GM10266 (cell line): ENCODE results near the gene MS4A12.
"Not testable (repeated sequence)": the region's sequence is repeated elsewhere in the genome, so short reads cannot be mapped to it uniquely, and the experiment has no call there.

Source experiments
- DNase-seq: peaks from one replicate; pipeline ENCODE4 v3.0.0; 2012; ENCODE audit errors: extremely low spot score
- CTCF ChIP-seq: IDR thresholded peaks from 2 replicates; pipeline ENCODE4 v1.5.1; 2012; ENCODE audit warnings: mild to moderate bottlenecking, low read depth; ENCODE audit not compliant: control insufficient read depth, insufficient read depth; ENCODE audit errors: missing control alignments

MS4A12 gene

GRCh38 chr11:60498853-60499252 is 6.3 kb downstream of the MS4A12 start:
- DNase-seq, result peak; percentile 50
- TF ChIP-seq CTCF, result no peak

- TF ChIP-seq CTCF, result no peak
- DNase-seq, result no peak
These were observed 7.8 kb downstream of the MS4A12 start for GRCh38 chr11:60500276-60500910.

DNA sequence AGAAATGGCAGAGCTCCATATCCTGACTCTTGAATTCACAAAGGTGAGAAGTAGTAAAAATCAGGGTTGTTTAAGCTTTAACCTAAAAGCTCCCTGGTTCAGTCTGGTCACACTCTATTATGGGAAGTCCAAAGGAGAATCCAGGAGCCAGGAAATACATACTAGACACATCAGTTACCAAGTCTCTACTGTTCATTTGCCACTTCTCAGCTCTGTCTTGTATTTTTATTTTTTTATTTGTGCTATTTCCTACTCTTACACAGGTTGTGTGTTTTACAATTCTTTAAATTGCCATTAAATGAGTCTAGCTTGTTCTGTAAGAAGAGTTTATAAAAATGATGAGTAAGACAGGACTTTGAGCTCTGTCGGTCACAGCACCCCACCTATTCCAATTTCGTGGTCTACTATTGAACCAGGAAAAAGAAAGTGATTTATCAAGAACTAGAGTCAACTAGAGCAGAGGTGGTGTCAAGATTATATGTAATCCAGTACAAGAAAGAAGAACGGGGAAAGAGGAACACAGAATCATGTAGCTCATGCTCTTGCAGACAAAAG is 9.7 kb downstream of the MS4A12 start:
- TF ChIP-seq CTCF, result no peak
- DNase-seq, result no peak

- peak; percentile 44 for DNase-seq
- no peak for TF ChIP-seq CTCF
These were observed 11.8 kb downstream of the MS4A12 start for GRCh38 chr11:60504219-60504905.

DNA sequence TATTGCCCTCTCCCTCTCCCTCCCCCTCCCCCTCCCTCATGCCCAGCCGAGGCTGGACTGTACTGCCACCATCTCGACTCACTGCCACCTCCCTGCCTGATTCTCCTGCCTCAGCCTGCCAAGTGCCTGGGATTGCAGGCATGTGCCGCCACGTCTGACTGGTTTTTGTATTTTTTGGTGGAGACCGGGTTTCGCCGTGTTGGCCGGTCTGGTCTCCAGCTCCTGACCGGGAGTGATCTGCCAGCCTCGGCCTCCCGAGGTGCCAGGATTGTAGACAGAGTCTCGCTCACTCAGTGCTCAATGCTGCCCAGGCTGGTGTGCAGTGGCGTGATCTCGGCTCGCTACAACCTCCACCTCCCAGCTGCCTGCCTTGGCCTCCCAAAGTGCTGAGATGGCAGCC is 17.0 kb downstream of the MS4A12 start:
- not testable (repeated sequence) for DNase-seq

DNA sequence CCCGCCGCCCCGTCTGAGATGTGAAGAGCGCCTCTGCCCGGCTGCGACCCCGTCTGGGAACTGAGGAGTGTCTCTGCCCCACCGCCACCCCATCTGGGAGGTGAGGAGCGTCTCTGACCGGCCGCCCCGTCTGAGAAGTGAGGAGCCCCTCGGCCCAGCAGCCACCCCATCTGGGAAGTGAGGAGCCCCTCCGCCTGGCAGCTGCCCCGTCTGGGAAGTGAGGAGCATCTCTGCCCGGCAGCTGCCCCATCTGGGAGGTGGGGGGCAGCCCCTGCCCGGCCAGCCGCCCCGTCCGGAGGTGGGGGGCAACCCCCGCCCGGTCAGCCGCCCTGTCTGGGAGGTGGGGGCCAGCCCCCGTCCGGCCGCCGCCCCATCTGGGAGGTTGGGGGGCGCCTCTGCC is 17.6 kb downstream of the MS4A12 start:
- DNase-seq, result not testable (repeated sequence)

DNA sequence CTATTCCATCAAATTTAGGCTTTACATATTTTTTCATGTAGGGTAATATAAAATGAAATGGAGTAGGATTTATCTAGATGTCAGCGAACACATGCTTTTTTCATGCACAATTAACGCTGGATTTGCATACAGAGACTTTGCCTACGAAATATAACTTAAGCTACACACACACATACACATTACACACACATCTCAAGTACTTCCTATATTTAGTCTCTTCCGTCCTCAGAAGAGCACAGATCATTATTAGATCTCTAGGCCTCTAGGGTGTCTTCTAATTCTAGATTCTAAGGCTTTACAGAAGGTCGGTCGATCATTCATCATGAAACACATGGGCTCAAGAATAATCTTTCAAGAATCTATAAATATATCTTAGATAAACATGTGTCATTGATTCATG is 18.8 kb downstream of the MS4A12 start:
- TF ChIP-seq CTCF, result no peak
- DNase-seq, result no peak

DNA sequence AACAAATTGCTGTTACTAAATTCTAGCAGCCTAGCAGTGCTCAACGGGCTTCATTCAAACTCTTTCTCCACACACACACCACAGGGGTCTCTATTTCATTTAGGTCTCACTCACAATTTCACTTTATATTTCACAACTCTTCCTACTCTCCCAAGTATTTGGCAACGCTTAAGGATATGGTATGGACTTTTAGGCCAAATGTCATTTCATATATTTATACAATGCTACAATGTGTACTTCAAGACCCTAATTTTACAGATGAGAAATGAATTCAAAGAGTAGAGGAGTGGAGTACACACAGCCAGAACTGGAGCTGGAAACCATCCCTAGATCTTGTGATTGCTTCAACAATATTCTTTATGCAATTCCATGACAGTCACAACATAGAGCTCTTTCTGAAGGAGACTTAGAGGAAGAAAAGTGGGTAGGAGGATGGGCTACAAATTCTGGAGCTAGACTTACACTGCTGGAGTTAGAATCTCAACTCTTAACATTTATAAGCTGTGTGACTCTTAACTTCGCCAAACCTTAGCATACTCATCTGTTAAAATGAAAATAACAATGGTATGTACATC is 20.2 kb downstream of the MS4A12 start:
- no peak for DNase-seq
- no peak for TF ChIP-seq CTCF
